T-cell (primary cell): ENCODE measurements around the gene NKAIN2. TPM values are rescaled to one million over a fixed set of nuclear protein-coding genes. Genes with fewer than 3 reads are reported as not detected.

Experiments
- ATAC-seq, 4 experiments: fragments of 200-7000 bp in 3 of 4; fragments of 150-1000 bp in 1 of 4; cut with Tn5 transposase; replicated peaks in 1 of 4; 1 replicate in 3 of 4; 2 replicates in 1 of 4; pipeline ENCODE4 v1.10.0; 2021; ENCODE audit warnings: moderate library complexity in 3 of 4, mild to moderate bottlenecking in 2 of 4, moderate number of reproducible peaks in 1 of 4
- CTCF ChIA-PET, 2 donors: fragments of 300-600 bp; sonication (Branson Sonifier 250); formaldehyde crosslinking; loops; one replicate each; lab custom pipeline; 2022; ENCODE audit warnings: antibody characterized with exemption in 2 of 2; lab: Charles Lee
- POLR2A ChIA-PET, 2 donors: fragments of 300-600 bp; sonication (Branson Sonifier 250); formaldehyde crosslinking; loops; one replicate each; lab custom pipeline; 2022; ENCODE audit warnings: antibody characterized with exemption in 2 of 2; lab: Charles Lee
- DNase-seq, 35 experiments: peaks; one replicate each; pipeline versions ENCODE4 v3.0.0 to v3.0.0-alpha.2; 2013 to 2023
- H3K27ac ChIP-seq: one replicate; pipeline ENCODE4 v1.5.1; 2013; ENCODE audit warnings: low read length
- H3K27me3 ChIP-seq, 2 experiments: replicated peaks in 1 of 2; 1 replicate in 1 of 2; 2 replicates in 1 of 2; pipeline versions ENCODE4 v1.6.1 to v1.7.0; 2013; ENCODE audit warnings: low read length in 1 of 2, mixed read lengths in 1 of 2; ENCODE audit not compliant: control insufficient read depth in 2 of 2, insufficient read depth in 2 of 2; ENCODE audit errors: extremely low read depth in 1 of 2
- H3K36me3 ChIP-seq, 2 donors: 1 replicate in 1 of 2; 2 replicates in 1 of 2; pipeline versions ENCODE4 v1.6.1 to v1.7.0; 2013; ENCODE audit warnings: low read length in 1 of 2; ENCODE audit not compliant: control insufficient read depth in 2 of 2, insufficient read depth in 1 of 2; ENCODE audit errors: extremely low read depth in 1 of 2
- H3K4me1 ChIP-seq, 2 experiments: 1 replicate in 1 of 2; 2 replicates in 1 of 2; pipeline versions ENCODE4 v1.6.1 to v1.7.0; 2013; ENCODE audit warnings: low read length in 2 of 2, mixed read lengths in 1 of 2; ENCODE audit not compliant: insufficient read depth in 2 of 2, control insufficient read depth in 1 of 2; ENCODE audit errors: extremely low read depth in 1 of 2
- H3K4me3 ChIP-seq, 2 donors: 1 replicate in 1 of 2; 2 replicates in 1 of 2; pipeline versions ENCODE4 v1.5.1 to v1.7.0; 2013; ENCODE audit warnings: mild to moderate bottlenecking in 2 of 2, low read length in 1 of 2, moderate library complexity in 1 of 2; ENCODE audit not compliant: control insufficient read depth in 1 of 2; ENCODE audit errors: extremely low read depth in 1 of 2
- H3K9me3 ChIP-seq: 2 replicates; pipeline ENCODE4 v1.7.0; 2013
- H3K27ac Mint-ChIP-seq, 2 donors: one replicate each; pipeline ENCODE4 v1.8.0; 2020 to 2021; ENCODE audit warnings: mild to moderate bottlenecking in 2 of 2, mixed read lengths in 2 of 2
- H3K27me3 Mint-ChIP-seq, 2 donors: one replicate each; pipeline ENCODE4 v1.8.0; 2021 to 2022; ENCODE audit warnings: mixed read lengths in 2 of 2
- H3K36me3 Mint-ChIP-seq: one replicate; pipeline ENCODE4 v1.8.0; 2021; ENCODE audit warnings: mixed read lengths
- H3K4me1 Mint-ChIP-seq, 3 donors: one replicate each; pipeline ENCODE4 v1.8.0; 2020 to 2022; ENCODE audit warnings: mixed read lengths in 3 of 3, mild to moderate bottlenecking in 1 of 3
- H3K4me3 Mint-ChIP-seq, 3 donors: one replicate each; pipeline ENCODE4 v1.8.0; 2020 to 2022; ENCODE audit warnings: mild to moderate bottlenecking in 3 of 3, mixed read lengths in 3 of 3, moderate library complexity in 3 of 3
- H3K9me3 Mint-ChIP-seq, 3 donors: one replicate each; pipeline ENCODE4 v1.8.0; 2020 to 2022; ENCODE audit warnings: mixed read lengths in 3 of 3
- WGBS: methylation state at CpG from one replicate; pipeline ENCODE4 v1.1.5; 2013; ENCODE audit warnings: missing lambda C conversion rate; ENCODE audit not compliant: insufficient coverage; 5-methylcytosine and 5-hydroxymethylcytosine counted together
- total RNA-seq, 35 experiments: library from RNA in 6 of 35; stranded (reverse) in 6 of 35; fragments of 120-200 nt in 1 of 35; gene quantifications; one replicate each; pipeline versions ENCODE4 v1.2.1 to v1.2.4 and lab custom pipeline; 2013 to 2026

NKAIN2 gene
- total RNA-seq, 5 donors from 2014 or later (not counting 1 experiment from before 2014, with no cell fraction given): 0.13 TPM; not detected in 4

GRCh38 chr6:123888771-123889513 lies 85.3 kb downstream of the NKAIN2 start:
- ChIA-PET CTCF (no interaction called here), POLR2A (no interaction called here)
- Mint-ChIP-seq H3K4me3 (no peak overlapping the region), H3K27ac (no peak overlapping the region), H3K9me3 (peaks cover 4 to 13% (median 6%) of the 10 kb centered on the region in 3 donors), H3K4me1 (no peaks in the 10 kb centered on the region), H3K36me3 (no peaks in the 10 kb centered on the region), H3K27me3 (no peaks in the 10 kb centered on the region)
- Histone ChIP-seq H3K27ac (no peak overlapping the region), H3K4me1 (no peaks in the 10 kb centered on the region), H3K9me3 (no peaks in the 10 kb centered on the region), H3K36me3 (no peaks in the 10 kb centered on the region), H3K27me3 (no peaks in the 10 kb centered on the region), H3K4me3 (no peak overlapping the region)
- WGBS: 63% methylated on average over 4 of the region's 5 CpGs
- no peak for DNase-seq
- no peak for ATAC-seq

GRCh38 chr6:123895346-123895745 lies 91.7 kb downstream of the NKAIN2 start:
- WGBS: no CpG with 5 or more reads among the region's 1 CpG
- Mint-ChIP-seq H3K4me3 (no peak overlapping the region), H3K36me3 (no peaks in the 10 kb centered on the region), H3K27me3 (no peaks in the 10 kb centered on the region), H3K4me1 (no peaks in the 10 kb centered on the region), H3K9me3 (peaks cover 4 to 13% (median 10%) of the 10 kb centered on the region in 3 donors), H3K27ac (no peak overlapping the region)
- Histone ChIP-seq H3K27me3 (no peaks in the 10 kb centered on the region), H3K4me1 (no peaks in the 10 kb centered on the region), H3K9me3 (no peaks in the 10 kb centered on the region), H3K4me3 (no peak overlapping the region), H3K27ac (no peak overlapping the region), H3K36me3 (no peaks in the 10 kb centered on the region)
- ChIA-PET CTCF (no interaction called here), POLR2A (no interaction called here)
- ATAC-seq: no peak
- DNase-seq: no peak

- no peaks in the 10 kb centered on the region for H3K36me3 Mint-ChIP-seq
- CTCF ChIA-PET: no interaction called here
- 89% methylated on average over 2 of the region's 6 CpGs for WGBS
- H3K4me3 Mint-ChIP-seq: no peak overlapping the region
- H3K27ac Mint-ChIP-seq: no peak overlapping the region
- ATAC-seq (no peak), DNase-seq (no peak)
- no peaks in the 10 kb centered on the region for H3K36me3 ChIP-seq
- H3K4me3 ChIP-seq: no peak overlapping the region
- H3K27me3 ChIP-seq: no peaks in the 10 kb centered on the region
- no peak overlapping the region for H3K27ac ChIP-seq
- POLR2A ChIA-PET: no interaction called here
- H3K9me3 ChIP-seq: no peaks in the 10 kb centered on the region
- no peaks in the 10 kb centered on the region for H3K4me1 ChIP-seq
- H3K27me3 Mint-ChIP-seq: no peaks in the 10 kb centered on the region
- peaks cover 4 to 13% (median 10%) of the 10 kb centered on the region in 3 donors for H3K9me3 Mint-ChIP-seq
- no peaks in the 10 kb centered on the region for H3K4me1 Mint-ChIP-seq
These were observed 92.1 kb downstream of the NKAIN2 start for GRCh38 chr6:123895806-123896205.

- peaks cover 4 to 10% (median 8%) of the 10 kb centered on the region in 3 donors for H3K9me3 Mint-ChIP-seq
- H3K27me3 Mint-ChIP-seq: no peaks in the 10 kb centered on the region
- no peak overlapping the region for H3K27ac Mint-ChIP-seq
- ATAC-seq (no peak), DNase-seq (no peak)
- no peak overlapping the region for H3K4me3 Mint-ChIP-seq
- Histone ChIP-seq H3K4me3 (no peak overlapping the region), H3K27me3 (no peaks in the 10 kb centered on the region), H3K9me3 (no peaks in the 10 kb centered on the region), H3K4me1 (no peaks in the 10 kb centered on the region), H3K27ac (no peak overlapping the region), H3K36me3 (no peaks in the 10 kb centered on the region)
- ChIA-PET POLR2A (no interaction called here), CTCF (no interaction called here)
- no peaks in the 10 kb centered on the region for H3K36me3 Mint-ChIP-seq
- no peaks in the 10 kb centered on the region for H3K4me1 Mint-ChIP-seq
These were observed 93.2 kb downstream of the NKAIN2 start for GRCh38 chr6:123896869-123897268.

- no peaks in the 10 kb centered on the region for H3K4me1 Mint-ChIP-seq
- ATAC-seq (no peak), DNase-seq (no peak)
- ChIA-PET CTCF (no interaction called here), POLR2A (no interaction called here)
- no CpG with 5 or more reads among the region's 2 CpGs for WGBS
- no peaks in the 10 kb centered on the region for H3K4me1 ChIP-seq
- H3K4me3 ChIP-seq: no peak overlapping the region
- H3K27ac Mint-ChIP-seq: no peak overlapping the region
- H3K36me3 Mint-ChIP-seq: no peaks in the 10 kb centered on the region
- no peaks in the 10 kb centered on the region for H3K27me3 Mint-ChIP-seq
- no peaks in the 10 kb centered on the region for H3K27me3 ChIP-seq
- H3K36me3 ChIP-seq: no peaks in the 10 kb centered on the region
- H3K9me3 ChIP-seq: no peaks in the 10 kb centered on the region
- H3K4me3 Mint-ChIP-seq: no peak overlapping the region
- no peak overlapping the region for H3K27ac ChIP-seq
- peaks cover 2 to 12% (median 5%) of the 10 kb centered on the region in 3 donors for H3K9me3 Mint-ChIP-seq
These were observed 94.3 kb downstream of the NKAIN2 start for GRCh38 chr6:123897965-123898364.

DNA sequence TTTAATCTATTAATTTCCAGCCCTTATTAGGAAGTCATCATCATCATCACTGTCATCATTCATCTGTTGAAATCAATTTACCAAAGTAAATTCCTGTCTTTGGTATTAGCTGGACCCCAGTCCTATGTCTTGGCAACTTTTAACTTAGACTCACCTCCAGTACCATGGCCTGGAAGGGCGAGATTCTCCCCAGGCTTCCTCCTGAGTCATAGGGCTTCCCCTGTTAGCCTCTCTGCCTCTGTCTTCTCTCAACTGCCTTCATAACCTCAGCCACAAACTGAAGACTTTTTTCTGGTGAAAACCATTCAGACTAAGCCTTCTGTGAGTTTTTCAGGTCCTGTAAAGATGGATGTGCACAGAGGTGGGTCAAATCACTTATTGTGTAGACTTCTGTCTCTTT lies 95.0 kb downstream of the NKAIN2 start:
- Histone ChIP-seq H3K27me3 (no peaks in the 10 kb centered on the region), H3K9me3 (no peaks in the 10 kb centered on the region), H3K36me3 (no peaks in the 10 kb centered on the region), H3K4me1 (no peaks in the 10 kb centered on the region), H3K4me3 (no peak overlapping the region), H3K27ac (no peak overlapping the region)
- CTCF ChIA-PET: no interaction called here
- no peak for ATAC-seq
- POLR2A ChIA-PET: no interaction called here
- no peak for DNase-seq
- no peak overlapping the region for H3K27ac Mint-ChIP-seq
- H3K27me3 Mint-ChIP-seq: no peaks in the 10 kb centered on the region
- 40% methylated on average over 1 of the region's 1 CpG for WGBS
- no peak overlapping the region for H3K4me3 Mint-ChIP-seq
- no peaks in the 10 kb centered on the region for H3K4me1 Mint-ChIP-seq
- no peaks in the 10 kb centered on the region for H3K36me3 Mint-ChIP-seq
- peaks cover 3 to 15% (median 7%) of the 10 kb centered on the region in 3 donors for H3K9me3 Mint-ChIP-seq
